ENCODE data around the gene C19orf25. TPM values are rescaled to one million over a fixed set of nuclear protein-coding genes. Genes with fewer than 3 reads are reported as not detected.
"Not testable (repeated sequence)": the region's sequence is repeated elsewhere in the genome, so short reads cannot be mapped to it uniquely, and the experiment has no call there.

The C19orf25 gene
- polyA plus RNA-seq, 1 donor: 22.4 TPM

GRCh38 chr19:1481224-1481892 lies 2.3 kb upstream of the C19orf25 start:
- no peak for DNase-seq

GRCh38 chr19:1477056-1477455 lies 2.0 kb downstream of the C19orf25 start:
- DNase-seq: not testable (repeated sequence)

- no peak for DNase-seq
These were observed 3.1 kb downstream of the C19orf25 start for GRCh38 chr19:1475751-1476437.

- DNase-seq: no peak
These were observed 4.2 kb downstream of the C19orf25 start for GRCh38 chr19:1474765-1475351.

GRCh38 chr19:1474011-1474764 lies 4.8 kb downstream of the C19orf25 start:
- no peak for DNase-seq

GRCh38 chr19:1473085-1473851 lies 5.7 kb downstream of the C19orf25 start:
- DNase-seq: no peak

GRCh38 chr19:1472231-1473084 lies 6.6 kb downstream of the C19orf25 start:
- no peak for DNase-seq

GRCh38 chr19:1471515-1472160 lies 7.4 kb downstream of the C19orf25 start:
- no peak for DNase-seq

- no peak for DNase-seq
These were observed 8.0 kb downstream of the C19orf25 start for GRCh38 chr19:1471010-1471514.

GRCh38 chr19:1470305-1471009 lies 8.6 kb downstream of the C19orf25 start:
- DNase-seq: no peak

- DNase-seq: no peak
These were observed 9.0 kb downstream of the C19orf25 start for GRCh38 chr19:1470055-1470304.

- DNase-seq: no peak
These were observed 9.6 kb downstream of the C19orf25 start for GRCh38 chr19:1469255-1470054.

GRCh38 chr19:1468821-1469254 lies 10.2 kb downstream of the C19orf25 start:
- no peak for DNase-seq

- DNase-seq: no peak
These were observed 10.7 kb downstream of the C19orf25 start for GRCh38 chr19:1468274-1468820.

GRCh38 chr19:1467490-1468273 lies 11.3 kb downstream of the C19orf25 start:
- no peak for DNase-seq

- DNase-seq: no peak
These were observed 11.9 kb downstream of the C19orf25 start for GRCh38 chr19:1467215-1467489.

- no peak for DNase-seq
These were observed 12.4 kb downstream of the C19orf25 start for GRCh38 chr19:1466461-1467214.

GRCh38 chr19:1466018-1466460 lies 13.0 kb downstream of the C19orf25 start:
- DNase-seq: no peak
